Stimulated activated CD4-positive, alpha-beta T cell treated with anti-CD3 and anti-CD28 coated beads, Interleukin-1b, Interleukin-23, amount 100 ng/mL, for 4 hours (primary cell): ENCODE results near the gene PPP1R14C.
A peak's percentile ranks its signal among the peaks of the same experiment; 100 is the strongest.

Source experiments
- DNase-seq, 2 donors: peaks; one replicate each; pipeline ENCODE4 v3.0.0-alpha.2; 2020; ENCODE audit warnings: low read depth in 2 of 2

Gene PPP1R14C

DNA sequence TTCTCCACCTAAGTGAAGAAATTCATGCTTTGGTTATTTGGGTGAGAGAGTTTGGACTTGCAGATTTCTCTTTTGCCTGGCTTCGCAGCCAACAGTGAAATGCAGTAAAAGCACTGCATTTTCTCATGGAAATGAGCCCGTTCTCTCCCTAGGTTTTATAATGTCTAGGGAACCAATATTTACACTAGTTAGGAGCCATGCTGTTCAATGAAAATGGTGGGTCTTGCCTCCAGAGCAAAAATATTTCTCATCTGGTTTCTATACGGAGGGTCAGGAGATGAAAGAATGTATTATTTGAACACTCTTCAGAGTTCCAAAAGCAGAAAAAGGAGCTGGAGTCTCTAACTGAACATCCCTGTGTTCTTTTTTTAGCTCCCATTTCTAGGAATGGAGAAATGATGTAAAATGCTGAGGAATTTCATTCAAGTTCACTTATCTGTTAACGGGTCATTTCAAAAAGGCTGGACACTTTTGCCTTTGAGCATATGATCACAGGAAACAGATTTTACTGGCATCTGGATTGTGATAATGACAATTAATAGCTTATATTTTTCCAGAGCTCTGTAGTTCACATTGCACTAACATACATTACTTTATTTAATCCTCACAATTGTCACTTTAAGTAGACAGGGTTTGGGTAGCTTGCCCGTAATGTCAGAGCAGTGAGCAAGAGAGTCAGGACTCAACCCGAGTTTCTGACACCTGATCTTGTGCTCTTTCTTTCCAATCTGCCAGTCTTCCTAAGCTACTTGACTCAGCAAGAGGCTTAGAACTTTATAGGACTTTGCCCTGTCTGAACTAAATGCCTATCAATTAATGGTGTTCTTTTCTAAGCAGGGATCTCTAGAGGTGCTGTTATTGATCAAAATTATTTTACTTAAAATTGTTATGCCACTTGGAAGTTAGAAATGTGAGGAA is 78.0 kb downstream of the PPP1R14C start:
- no peak for DNase-seq

- DNase-seq: no peak
Measured at GRCh38 chr6:150224820-150225219, 82.0 kb downstream of the PPP1R14C start.

DNA sequence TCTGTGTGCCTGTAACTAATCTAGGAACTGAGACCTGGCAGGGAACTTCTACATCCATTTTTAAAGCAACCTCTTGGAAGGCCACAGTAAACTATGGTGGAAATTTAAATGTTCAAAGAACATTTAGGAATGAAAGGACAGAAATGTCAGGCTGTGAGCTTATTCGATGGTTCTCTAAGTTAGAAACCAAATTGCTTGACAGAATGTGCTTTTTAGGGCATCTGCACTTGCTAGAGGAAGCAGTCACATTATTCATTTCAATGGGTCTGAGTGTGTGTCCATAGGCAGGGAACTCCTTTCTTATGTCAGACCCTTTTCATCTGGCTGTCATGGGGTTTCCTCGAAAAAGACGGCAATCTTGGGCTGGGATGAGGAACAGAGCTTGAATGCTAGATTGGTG is 84.4 kb downstream of the PPP1R14C start:
- no peak for DNase-seq

GRCh38 chr6:150228072-150228733 is 85.4 kb downstream of the PPP1R14C start:
- no peak for DNase-seq

- no peak for DNase-seq
Measured at GRCh38 chr6:150229436-150230163, 86.8 kb downstream of the PPP1R14C start.

GRCh38 chr6:150230164-150230561 is 87.3 kb downstream of the PPP1R14C start:
- no peak for DNase-seq

DNA sequence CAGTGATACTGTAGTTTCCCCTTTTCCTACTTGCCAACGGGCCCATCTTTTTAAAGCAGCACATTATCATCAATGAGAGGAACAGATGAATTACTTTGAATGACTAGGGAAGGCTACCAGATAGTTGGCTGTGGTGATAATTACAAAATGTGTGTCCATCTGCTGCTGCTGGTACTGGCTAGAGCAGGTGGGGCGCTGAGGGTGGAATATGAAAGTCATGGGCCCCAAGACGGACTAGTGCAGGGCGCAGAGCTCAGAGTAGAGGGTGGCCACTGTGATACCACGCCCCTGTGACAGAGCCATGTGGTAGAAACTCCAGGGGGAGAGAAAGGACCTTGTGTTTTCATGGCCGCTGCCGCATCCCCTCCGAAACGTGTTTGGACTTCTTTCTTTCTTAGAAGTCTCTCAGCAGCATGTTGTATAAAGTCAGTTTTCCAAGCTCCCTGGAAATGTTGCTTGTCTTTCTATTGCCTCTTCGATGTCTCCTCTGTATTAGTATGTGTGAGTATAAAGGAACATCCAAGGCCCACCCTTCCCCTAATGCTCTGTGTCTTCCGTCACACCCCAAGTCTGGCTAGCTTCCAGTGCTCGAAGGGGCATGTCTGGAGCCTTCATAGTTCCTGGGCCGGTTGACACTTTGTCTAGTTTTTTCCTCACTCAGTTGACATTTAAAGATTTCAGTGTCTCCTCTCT is 88.1 kb downstream of the PPP1R14C start:
- DNase-seq: no peak

DNA sequence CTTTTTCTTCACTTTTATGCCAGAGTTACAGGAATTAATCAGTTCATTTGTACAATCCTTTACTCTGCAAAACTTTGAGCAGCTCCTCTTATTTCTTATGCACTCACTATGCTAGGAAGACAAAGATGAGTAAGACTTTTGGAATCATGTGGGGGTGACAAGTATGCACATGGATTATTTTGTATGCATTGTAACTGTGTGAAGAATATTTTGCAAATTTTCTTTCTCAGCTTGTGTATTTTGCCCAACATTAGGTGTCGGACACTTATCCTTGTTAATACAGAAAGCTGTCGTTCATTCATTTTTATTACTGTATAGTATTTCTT is 88.6 kb downstream of the PPP1R14C start:
- DNase-seq: no peak

DNA sequence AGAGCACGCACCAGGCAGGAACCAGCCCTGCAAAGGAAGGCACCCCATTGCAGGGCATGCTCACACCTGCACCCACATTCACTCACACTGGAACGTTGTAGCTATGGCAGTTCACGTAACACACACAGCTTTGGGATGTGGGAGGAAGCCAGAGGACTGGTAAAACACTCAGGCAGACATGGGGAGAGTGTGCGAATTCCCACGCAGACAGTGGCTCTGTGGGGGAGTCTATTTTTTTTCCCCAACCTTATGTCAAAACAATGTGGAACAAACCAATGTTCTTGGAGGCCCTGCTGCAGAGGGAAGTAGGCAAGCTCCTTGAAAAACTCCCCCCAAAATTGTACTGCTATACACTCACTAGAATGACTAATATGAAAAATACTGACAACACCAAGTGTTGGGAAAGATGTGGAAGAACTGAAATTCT is 91.0 kb downstream of the PPP1R14C start:
- no peak for DNase-seq

DNA sequence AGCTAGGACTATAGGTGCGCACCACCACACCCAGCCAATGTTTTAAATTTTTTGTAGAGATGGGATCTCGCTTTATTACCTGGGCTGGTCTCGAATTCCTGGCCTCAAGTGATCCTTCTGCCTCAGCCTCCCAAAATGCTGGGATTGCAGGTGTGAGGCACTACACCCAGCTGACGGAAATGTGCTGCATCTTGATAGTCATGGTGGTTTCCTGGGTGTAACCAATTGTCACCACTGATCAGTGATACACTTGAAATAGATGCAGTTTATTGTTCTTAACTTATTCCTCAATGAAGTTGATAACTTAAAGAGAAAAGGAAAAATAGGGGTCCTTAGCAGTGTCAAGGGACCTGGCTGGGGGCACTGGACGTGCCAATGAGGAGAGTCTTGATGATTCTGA is 92.4 kb downstream of the PPP1R14C start:
- no peak for DNase-seq

DNA sequence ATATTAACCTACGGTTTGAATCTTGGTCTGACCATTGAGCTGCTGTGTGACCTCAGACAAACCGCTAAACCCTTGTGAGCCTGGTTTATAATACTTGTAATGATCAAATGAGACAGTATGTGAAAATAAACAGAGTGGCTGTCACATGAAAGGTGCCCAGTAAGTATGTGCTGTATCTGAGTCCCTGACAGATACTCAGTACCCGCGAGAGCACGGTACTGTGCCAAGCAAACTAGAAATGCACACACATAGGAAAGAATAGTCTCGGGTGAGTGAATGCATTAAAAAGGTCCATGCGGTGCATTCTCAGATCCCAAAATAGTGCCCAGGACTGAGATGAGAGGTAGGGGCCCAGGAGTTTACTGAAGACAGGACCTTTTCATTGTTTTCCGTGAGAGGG is 93.3 kb downstream of the PPP1R14C start:
- DNase-seq: no peak

DNA sequence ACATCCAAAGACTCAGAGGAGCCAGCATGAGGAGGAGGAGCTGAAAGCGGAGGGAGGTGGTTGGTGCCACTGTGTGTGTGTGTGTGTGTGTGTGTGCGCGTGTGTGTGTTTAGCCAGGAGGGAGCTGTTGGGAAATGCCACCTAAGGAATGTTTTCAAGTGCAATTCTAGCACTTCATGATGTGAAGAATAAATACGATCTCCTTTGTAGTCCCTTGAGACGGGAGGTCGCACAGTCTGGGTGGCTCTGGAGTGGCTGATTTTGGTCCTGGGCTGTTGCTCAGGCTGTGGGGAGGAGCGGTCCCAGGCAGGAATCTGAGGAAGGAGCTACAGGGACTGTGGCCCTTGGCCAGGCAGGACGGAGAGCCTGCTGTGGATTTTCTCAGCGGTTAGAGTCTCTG is 93.7 kb downstream of the PPP1R14C start:
- no peak for DNase-seq

DNA sequence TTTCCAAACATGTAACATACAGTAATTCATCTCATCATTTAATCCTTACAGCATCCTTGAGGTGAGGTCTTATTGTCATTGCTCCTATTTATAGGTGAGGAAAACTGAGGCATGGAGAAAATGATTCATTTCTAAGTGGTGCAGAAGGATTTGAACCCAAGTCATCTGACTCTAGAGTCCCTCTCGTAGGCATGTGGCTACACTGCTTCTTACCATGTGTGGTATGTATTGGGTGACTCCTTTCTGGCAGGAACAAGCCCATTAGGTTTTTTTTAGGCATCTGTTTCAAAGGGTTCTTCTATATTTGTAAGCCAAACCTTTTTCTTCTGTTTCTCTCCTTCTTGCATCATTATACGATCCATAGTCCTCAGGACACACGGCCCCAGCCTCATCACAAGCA is 94.8 kb downstream of the PPP1R14C start:
- DNase-seq: no peak

GRCh38 chr6:150238336-150238741 is 95.5 kb downstream of the PPP1R14C start:
- no peak for DNase-seq

- DNase-seq: no peak
Measured at GRCh38 chr6:150238846-150239407, 96.1 kb downstream of the PPP1R14C start.

- peak; percentile 2 to 5 for DNase-seq
Measured at GRCh38 chr6:150241756-150242155, 98.9 kb downstream of the PPP1R14C start.

DNA sequence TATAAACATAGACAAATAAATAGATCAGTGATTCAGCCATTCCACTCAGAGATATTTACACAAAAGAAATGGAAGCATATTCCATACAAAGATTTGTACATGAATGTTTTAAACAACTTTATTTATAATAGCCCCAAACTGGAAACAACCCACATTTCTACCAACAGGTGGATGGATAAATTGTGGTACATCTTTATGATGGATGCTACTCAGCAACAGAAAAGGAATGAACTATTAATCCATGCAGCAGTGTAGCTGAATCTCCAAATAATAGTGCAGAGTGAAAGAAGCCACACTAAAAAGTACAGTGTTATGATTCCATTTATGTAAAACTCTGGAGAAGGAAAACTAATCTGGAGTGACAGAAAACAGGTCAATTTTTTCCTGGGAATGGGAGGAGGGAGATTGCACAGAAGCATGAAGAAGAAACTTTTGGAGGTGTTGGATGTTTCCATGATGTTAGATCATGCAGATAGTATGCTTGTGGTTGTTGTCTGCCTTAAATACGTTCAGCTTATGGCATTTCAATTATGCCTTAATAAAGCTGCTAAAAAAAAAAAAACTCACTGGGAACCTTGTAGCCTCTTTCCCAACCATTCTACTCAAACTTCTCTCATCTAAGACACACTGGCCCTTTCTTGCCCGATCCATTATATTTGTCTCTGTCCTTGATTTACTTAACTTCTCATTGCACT is 100.9 kb downstream of the PPP1R14C start:
- no peak for DNase-seq

DNA sequence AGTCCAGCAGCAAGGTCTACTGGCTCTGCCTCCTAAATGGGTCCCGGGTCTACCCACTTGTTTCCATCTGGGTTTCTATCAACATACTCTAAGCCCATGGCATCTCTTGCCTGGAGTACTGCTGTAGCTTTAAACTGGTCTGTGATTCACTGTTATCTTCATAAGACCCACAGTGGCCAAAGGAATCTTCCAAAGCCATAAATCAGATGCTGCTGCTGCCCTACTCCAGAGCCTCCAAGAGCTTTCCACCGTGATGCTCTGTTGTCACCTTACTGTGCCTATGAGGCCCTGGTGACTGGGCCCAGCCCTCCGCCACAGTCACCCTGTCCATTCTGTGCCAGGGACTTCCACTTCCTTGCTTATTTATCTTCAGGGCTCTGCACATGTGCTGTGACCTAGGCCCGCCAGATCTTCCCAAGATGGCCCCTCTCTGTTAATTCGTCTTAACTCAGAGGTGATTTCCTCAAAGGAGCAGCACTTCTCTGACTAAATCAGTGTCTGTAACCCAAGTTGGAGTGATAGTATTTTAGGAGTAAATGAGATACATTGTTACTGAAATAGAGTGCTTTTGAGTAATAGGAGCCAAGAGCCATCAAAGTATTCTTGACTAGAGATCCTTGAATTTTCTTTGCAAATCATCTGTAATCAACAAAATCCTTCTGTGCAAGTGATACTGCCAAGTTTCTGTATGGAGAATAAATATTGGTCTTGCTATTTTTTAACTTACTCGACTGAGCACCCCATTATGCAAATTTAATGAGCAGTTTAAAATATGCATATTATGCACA is 102.5 kb downstream of the PPP1R14C start:
- no peak for DNase-seq

- no peak for DNase-seq
Measured at GRCh38 chr6:150247803-150248202, 105.0 kb downstream of the PPP1R14C start.

GRCh38 chr6:150248300-150248699 is 105.5 kb downstream of the PPP1R14C start:
- no peak for DNase-seq
